SK-N-SH treated with all-trans-retinoic acid at 6 μM for 48 hours (cell line): ENCODE data around the gene SLAIN2.

Experiments used
- ATAC-seq: fragments of 200-7000 bp; cut with Tn5 transposase; 3 replicates; pipeline ENCODE4 v1.9.1; 2020; ENCODE audit warnings: mild to moderate bottlenecking, moderate library complexity
- CSDC2 ChIP-seq: fragments of 250-450 bp; sonication (Bioruptor Pico); IDR thresholded peaks from 2 replicates; pipeline ENCODE4 v1.5.0; 2020; ENCODE audit warnings: mild to moderate bottlenecking, moderate library complexity
- CSRNP3 ChIP-seq: fragments of 250-450 bp; sonication (Bioruptor Pico); IDR thresholded peaks from 2 replicates; pipeline ENCODE4 v1.5.1; 2021; ENCODE audit warnings: mild to moderate bottlenecking, moderate library complexity
- ESRRG ChIP-seq: fragments of 250-450 bp; sonication (Bioruptor Pico); IDR thresholded peaks from 2 replicates; pipeline ENCODE4 v1.6.1; 2021; ENCODE audit warnings: mild to moderate bottlenecking
- ISL1 ChIP-seq: fragments of 250-450 bp; sonication (Bioruptor Pico); IDR thresholded peaks from 2 replicates; pipeline ENCODE4 v2.1.2; 2022; ENCODE audit warnings: mild to moderate bottlenecking, moderate library complexity
- OSR1 ChIP-seq: fragments of 250-450 bp; sonication (Bioruptor Pico); IDR thresholded peaks from 2 replicates; pipeline ENCODE4 v1.8.0; 2022; ENCODE audit warnings: moderate library complexity, mild to moderate bottlenecking, inconsistent platforms
- POU6F1 ChIP-seq: fragments of 250-450 bp; sonication (Bioruptor Pico); IDR thresholded peaks from 2 replicates; pipeline ENCODE4 v1.8.0; 2021; ENCODE audit warnings: low read depth, mild to moderate bottlenecking, moderate library complexity, borderline replicate concordance
- PPARA ChIP-seq: fragments of 250-450 bp; sonication (Bioruptor Pico); IDR thresholded peaks from 2 replicates; pipeline ENCODE4 v1.5.0; 2020; ENCODE audit warnings: mild to moderate bottlenecking, borderline replicate concordance
- TCF4 ChIP-seq: fragments of 250-450 bp; sonication (Bioruptor Pico); IDR thresholded peaks from 2 replicates; pipeline ENCODE4 v1.8.0; 2021; ENCODE audit warnings: mild to moderate bottlenecking, moderate library complexity, borderline replicate concordance
- TOX ChIP-seq: fragments of 250-450 bp; sonication (Bioruptor Pico); IDR thresholded peaks from 2 replicates; pipeline ENCODE4 v1.8.0; 2021; ENCODE audit warnings: mild to moderate bottlenecking, moderate library complexity, borderline replicate concordance
- ZC3H10 ChIP-seq: fragments of 250-450 bp; sonication (Bioruptor Pico); IDR thresholded peaks from 2 replicates; pipeline ENCODE4 v1.5.1; 2021; ENCODE audit warnings: mild to moderate bottlenecking, moderate library complexity
- ZFP30 ChIP-seq: fragments of 450-650 bp; formaldehyde crosslinking; IDR thresholded peaks from 2 replicates; pipeline ENCODE4 v1.5.0; 2022; ENCODE audit warnings: mild to moderate bottlenecking, moderate library complexity
- ZNF565 ChIP-seq: fragments of 450-650 bp; formaldehyde crosslinking; conservative IDR thresholded peaks from 2 replicates; pipeline ENCODE4 v1.5.0; 2020; ENCODE audit warnings: low read depth, mild to moderate bottlenecking, moderate library complexity
- ZNF70 ChIP-seq: fragments of 450-650 bp; formaldehyde crosslinking; IDR thresholded peaks from 2 replicates; pipeline ENCODE4 v1.5.0; 2020; ENCODE audit warnings: mild to moderate bottlenecking, moderate library complexity
- TF ChIP-seq, protein P1 (sequence below): fragments of 250-450 bp; sonication (Bioruptor Pico); IDR thresholded peaks from 2 replicates; pipeline ENCODE4 v1.5.0; 2020; ENCODE audit warnings: mild to moderate bottlenecking, moderate library complexity
- TF ChIP-seq, protein P2 (sequence below): fragments of 250-450 bp; sonication (Bioruptor Pico); IDR thresholded peaks from 2 replicates; pipeline ENCODE4 v1.8.0; 2020; ENCODE audit warnings: mild to moderate bottlenecking, moderate library complexity, borderline replicate concordance
- TF ChIP-seq, protein P3 (sequence below): fragments of 250-450 bp; sonication (Bioruptor Pico); IDR thresholded peaks from 2 replicates; pipeline ENCODE4 v1.5.1; 2020; ENCODE audit warnings: low read depth, mild to moderate bottlenecking, moderate library complexity

Gene SLAIN2

DNA sequence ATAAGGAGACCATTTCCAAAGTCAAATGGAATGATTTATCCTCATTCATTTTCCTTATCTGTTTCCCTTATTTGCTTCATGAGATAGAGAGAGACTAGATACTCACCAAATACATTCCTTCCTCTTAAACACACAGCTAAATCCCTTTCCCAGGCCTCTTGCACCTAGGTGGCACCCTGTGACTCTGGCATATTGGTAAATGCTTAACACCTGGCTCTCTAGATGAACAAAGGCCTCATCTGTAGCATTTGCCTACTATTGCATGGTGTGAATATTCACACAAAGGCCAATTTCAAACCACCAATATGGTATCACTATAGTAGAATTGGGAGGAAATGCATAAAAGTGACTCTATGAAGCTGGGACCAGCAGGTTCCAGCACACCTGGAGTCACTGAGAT lies 119.7 kb downstream of the SLAIN2 start:
- no peak for ATAC-seq
- TF ChIP-seq ZFP30 (no peak), ZNF70 (CRISPR knock-in tag) (no peak), ZNF565 (CRISPR knock-in tag) (no peak)

- ATAC-seq, result peak; percentile 97
Observed at GRCh38 chr4:48462363-48462762, 121.0 kb downstream of the SLAIN2 start.

DNA sequence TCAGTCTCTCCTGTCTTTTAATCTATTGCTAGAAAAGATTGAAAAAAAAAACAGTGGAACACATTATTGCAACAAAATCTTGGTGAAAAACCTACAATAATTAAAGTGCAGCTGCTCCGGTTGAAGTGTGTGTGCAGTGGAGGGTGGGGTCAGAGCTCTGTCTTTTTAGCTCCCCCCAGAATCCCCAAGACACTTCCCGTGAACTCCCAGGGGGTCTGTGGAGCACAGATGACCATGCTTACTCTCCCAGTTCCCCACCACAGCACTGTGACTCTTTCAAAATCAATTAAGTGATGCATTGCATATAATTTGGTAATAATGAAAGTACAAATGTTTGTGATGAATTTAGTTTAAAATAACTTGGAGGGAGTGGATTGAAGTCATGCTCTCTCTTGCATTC lies 126.1 kb downstream of the SLAIN2 start:
- TF ChIP-seq ZC3H10 (CRISPR knock-in tag) (no peak), PPARA (no peak)
- TF ChIP-seq, protein P1, sequence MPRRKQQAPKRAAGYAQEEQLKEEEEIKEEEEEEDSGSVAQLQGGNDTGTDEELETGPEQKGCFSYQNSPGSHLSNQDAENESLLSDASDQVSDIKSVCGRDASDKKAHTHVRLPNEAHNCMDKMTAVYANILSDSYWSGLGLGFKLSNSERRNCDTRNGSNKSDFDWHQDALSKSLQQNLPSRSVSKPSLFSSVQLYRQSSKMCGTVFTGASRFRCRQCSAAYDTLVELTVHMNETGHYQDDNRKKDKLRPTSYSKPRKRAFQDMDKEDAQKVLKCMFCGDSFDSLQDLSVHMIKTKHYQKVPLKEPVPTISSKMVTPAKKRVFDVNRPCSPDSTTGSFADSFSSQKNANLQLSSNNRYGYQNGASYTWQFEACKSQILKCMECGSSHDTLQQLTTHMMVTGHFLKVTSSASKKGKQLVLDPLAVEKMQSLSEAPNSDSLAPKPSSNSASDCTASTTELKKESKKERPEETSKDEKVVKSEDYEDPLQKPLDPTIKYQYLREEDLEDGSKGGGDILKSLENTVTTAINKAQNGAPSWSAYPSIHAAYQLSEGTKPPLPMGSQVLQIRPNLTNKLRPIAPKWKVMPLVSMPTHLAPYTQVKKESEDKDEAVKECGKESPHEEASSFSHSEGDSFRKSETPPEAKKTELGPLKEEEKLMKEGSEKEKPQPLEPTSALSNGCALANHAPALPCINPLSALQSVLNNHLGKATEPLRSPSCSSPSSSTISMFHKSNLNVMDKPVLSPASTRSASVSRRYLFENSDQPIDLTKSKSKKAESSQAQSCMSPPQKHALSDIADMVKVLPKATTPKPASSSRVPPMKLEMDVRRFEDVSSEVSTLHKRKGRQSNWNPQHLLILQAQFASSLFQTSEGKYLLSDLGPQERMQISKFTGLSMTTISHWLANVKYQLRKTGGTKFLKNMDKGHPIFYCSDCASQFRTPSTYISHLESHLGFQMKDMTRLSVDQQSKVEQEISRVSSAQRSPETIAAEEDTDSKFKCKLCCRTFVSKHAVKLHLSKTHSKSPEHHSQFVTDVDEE (CRISPR knock-in tag), result no peak
- no peak for ATAC-seq

More at GRCh38 chr4:48462363-48462762, 121.0 kb downstream of the SLAIN2 start:
- TF ChIP-seq, protein P2, sequence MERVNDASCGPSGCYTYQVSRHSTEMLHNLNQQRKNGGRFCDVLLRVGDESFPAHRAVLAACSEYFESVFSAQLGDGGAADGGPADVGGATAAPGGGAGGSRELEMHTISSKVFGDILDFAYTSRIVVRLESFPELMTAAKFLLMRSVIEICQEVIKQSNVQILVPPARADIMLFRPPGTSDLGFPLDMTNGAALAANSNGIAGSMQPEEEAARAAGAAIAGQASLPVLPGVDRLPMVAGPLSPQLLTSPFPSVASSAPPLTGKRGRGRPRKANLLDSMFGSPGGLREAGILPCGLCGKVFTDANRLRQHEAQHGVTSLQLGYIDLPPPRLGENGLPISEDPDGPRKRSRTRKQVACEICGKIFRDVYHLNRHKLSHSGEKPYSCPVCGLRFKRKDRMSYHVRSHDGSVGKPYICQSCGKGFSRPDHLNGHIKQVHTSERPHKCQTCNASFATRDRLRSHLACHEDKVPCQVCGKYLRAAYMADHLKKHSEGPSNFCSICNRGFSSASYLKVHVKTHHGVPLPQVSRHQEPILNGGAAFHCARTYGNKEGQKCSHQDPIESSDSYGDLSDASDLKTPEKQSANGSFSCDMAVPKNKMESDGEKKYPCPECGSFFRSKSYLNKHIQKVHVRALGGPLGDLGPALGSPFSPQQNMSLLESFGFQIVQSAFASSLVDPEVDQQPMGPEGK (CRISPR knock-in tag), result no peak
- TF ChIP-seq TOX (CRISPR knock-in tag) (no peak), ZC3H10 (CRISPR knock-in tag) (peak; percentile 14; the same call in 1 of the 2 replicates), ESRRG (CRISPR knock-in tag) (no peak), OSR1 (CRISPR knock-in tag) (no peak), CSDC2 (CRISPR knock-in tag) (no peak), ZFP30 (no peak), POU6F1 (CRISPR knock-in tag) (peak; percentile 46; the same call in 1 of the 2 replicates), CSRNP3 (CRISPR knock-in tag) (peak; percentile 89; the same call in 1 of the 2 replicates), ISL1 (CRISPR knock-in tag) (peak; percentile 89), TCF4 (CRISPR knock-in tag) (peak; percentile 97)
- TF ChIP-seq, protein P3, sequence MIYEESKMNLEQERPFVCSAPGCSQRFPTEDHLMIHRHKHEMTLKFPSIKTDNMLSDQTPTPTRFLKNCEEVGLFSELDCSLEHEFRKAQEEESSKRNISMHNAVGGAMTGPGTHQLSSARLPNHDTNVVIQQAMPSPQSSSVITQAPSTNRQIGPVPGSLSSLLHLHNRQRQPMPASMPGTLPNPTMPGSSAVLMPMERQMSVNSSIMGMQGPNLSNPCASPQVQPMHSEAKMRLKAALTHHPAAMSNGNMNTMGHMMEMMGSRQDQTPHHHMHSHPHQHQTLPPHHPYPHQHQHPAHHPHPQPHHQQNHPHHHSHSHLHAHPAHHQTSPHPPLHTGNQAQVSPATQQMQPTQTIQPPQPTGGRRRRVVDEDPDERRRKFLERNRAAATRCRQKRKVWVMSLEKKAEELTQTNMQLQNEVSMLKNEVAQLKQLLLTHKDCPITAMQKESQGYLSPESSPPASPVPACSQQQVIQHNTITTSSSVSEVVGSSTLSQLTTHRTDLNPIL, result peak; percentile 72; the same call in 1 of the 2 replicates
- TF ChIP-seq, protein P1 (CRISPR knock-in tag), result peak; percentile 89; the same call in 1 of the 2 replicates
